HepG2 (cell line): ENCODE data around the gene DDT. TPM values are rescaled to one million over a fixed set of nuclear protein-coding genes. Genes with fewer than 3 reads are reported as not detected.

Source experiments
- DR1 ChIP-seq: sonication (generic); formaldehyde crosslinking; IDR thresholded peaks from 2 replicates; pipeline ENCODE4 v1.8.0; 2021; ENCODE audit warnings: mild to moderate bottlenecking, missing genetic modification reagents, inconsistent platforms
- FOSL1 ChIP-seq: sonication (generic); formaldehyde crosslinking; IDR thresholded peaks from 2 replicates; pipeline ENCODE4 v1.9.0; 2021; ENCODE audit warnings: missing genetic modification reagents, borderline replicate concordance
- FOXK1 ChIP-seq: sonication (generic); formaldehyde crosslinking; IDR thresholded peaks from 2 replicates; pipeline ENCODE4 v1.4.0; 2020; ENCODE audit warnings: low read depth, missing genetic modification reagents, borderline replicate concordance
- GFI1 ChIP-seq: sonication (generic); formaldehyde crosslinking; IDR thresholded peaks from 2 replicates; pipeline ENCODE4 v1.5.0; 2020; ENCODE audit warnings: missing genetic modification reagents, mild to moderate bottlenecking, borderline replicate concordance
- HOXA5 ChIP-seq: sonication (generic); formaldehyde crosslinking; IDR thresholded peaks from 2 replicates; pipeline ENCODE4 v1.4.0; 2020; ENCODE audit warnings: missing genetic modification reagents
- KLF16 ChIP-seq, 2 experiments: sonication (generic) in 1 of 2; formaldehyde crosslinking in 1 of 2; IDR thresholded peaks; 2 replicates each; pipeline versions ENCODE4 v1.6.1 to v1.8.0; 2016 to 2023; ENCODE audit warnings: missing genetic modification reagents in 2 of 2, missing compliant biosample characterization in 1 of 2
- MYNN ChIP-seq: sonication (generic); formaldehyde crosslinking; IDR thresholded peaks from 2 replicates; pipeline ENCODE4 v1.4.0; 2020; ENCODE audit warnings: mild to moderate bottlenecking, low read depth, missing genetic modification reagents
- NFRKB ChIP-seq: fragments of 450-650 bp; IDR thresholded peaks from 2 replicates; pipeline ENCODE4 v1.6.1; 2017
- ONECUT2 ChIP-seq: sonication (generic); formaldehyde crosslinking; IDR thresholded peaks from 2 replicates; pipeline ENCODE4 v1.4.0; 2020; ENCODE audit warnings: missing genetic modification reagents
- PHB2 ChIP-seq: fragments of 450-650 bp; IDR thresholded peaks from 2 replicates; pipeline ENCODE4 v1.6.1; 2018; ENCODE audit not compliant: partially characterized antibody
- RFX3 ChIP-seq: IDR thresholded peaks from 2 replicates; pipeline ENCODE4 v1.6.1; 2016; ENCODE audit warnings: missing biosample characterization, missing genetic modification reagents
- STAG1 ChIP-seq: sonication (generic); formaldehyde crosslinking; IDR thresholded peaks from 2 replicates; pipeline ENCODE4 v1.4.0; 2020; ENCODE audit warnings: missing genetic modification reagents
- ZFAT ChIP-seq: sonication (generic); formaldehyde crosslinking; conservative IDR thresholded peaks from 2 replicates; pipeline ENCODE4 v1.8.1; 2023; ENCODE audit warnings: missing genetic modification reagents, inconsistent platforms
- ZFP41 ChIP-seq: sonication (generic); formaldehyde crosslinking; IDR thresholded peaks from 2 replicates; pipeline ENCODE4 v1.4.0; 2020; ENCODE audit warnings: mild to moderate bottlenecking, missing genetic modification reagents, borderline replicate concordance
- ZFYVE20 ChIP-seq: sonication (generic); formaldehyde crosslinking; IDR thresholded peaks from 2 replicates; pipeline ENCODE4 v1.8.0; 2023; ENCODE audit warnings: low read depth, mild to moderate bottlenecking, moderate library complexity, missing genetic modification reagents, borderline replicate concordance
- ZNF552 ChIP-seq: sonication (generic); formaldehyde crosslinking; IDR thresholded peaks from 2 replicates; pipeline ENCODE4 v1.9.0; 2022; ENCODE audit warnings: missing genetic modification reagents, mild to moderate bottlenecking, borderline replicate concordance
- polyA plus RNA-seq, 8 experiments: library from polyadenylated mRNA; depleted of rRNA in 3 of 8; stranded (reverse) in 7 of 8; unstranded in 1 of 8; fragments of >200 nt; fragmentation: Illumina TruSeq in 4 of 8; extraction: Trizol in 4 of 8; gene quantifications; 2 replicates each; pipeline versions ENCODE4 v1.2.1 to v1.2.3, GENCODE V29; 2011 to 2016; ENCODE audit warnings: low read depth in 4 of 8, missing spikeins in 1 of 8, mixed read lengths in 1 of 8; ENCODE audit not compliant: insufficient read depth in 1 of 8
- total RNA-seq, 5 experiments: library from RNA; depleted of rRNA; stranded (reverse); fragments of >200 nt; fragmentation: Illumina TruSeq; extraction: Trizol; gene quantifications; 2 replicates each; pipeline ENCODE4 v1.2.3, GENCODE V29; 2016; ENCODE audit warnings: low read depth in 1 of 5
- TF ChIP-seq, protein P1 (sequence below): sonication (generic); formaldehyde crosslinking; IDR thresholded peaks from 2 replicates; pipeline ENCODE4 v1.4.0; 2020; ENCODE audit warnings: missing genetic modification reagents, mild to moderate bottlenecking, borderline replicate concordance
- TF ChIP-seq, protein P2 (sequence below): sonication (generic); formaldehyde crosslinking; IDR thresholded peaks from 2 replicates; pipeline ENCODE4 v1.4.0; 2020; ENCODE audit warnings: mild to moderate bottlenecking, missing genetic modification reagents
- TF ChIP-seq, protein P3 (sequence below): sonication (generic); formaldehyde crosslinking; IDR thresholded peaks from 2 replicates; pipeline ENCODE4 v1.8.1; 2023; ENCODE audit warnings: mild to moderate bottlenecking, inconsistent platforms, moderate library complexity, missing genetic modification reagents, borderline replicate concordance
- TF ChIP-seq, protein P4 (sequence below): sonication (generic); formaldehyde crosslinking; IDR thresholded peaks from 2 replicates; pipeline ENCODE4 v1.5.1; 2020; ENCODE audit warnings: missing genetic modification reagents, mild to moderate bottlenecking, borderline replicate concordance

The DDT gene
- total and polyA plus RNA-seq, 2 of the 13 experiments (the other 11 are each of a cell fraction or from before 2014, with no cell fraction given) = 143 to 181 TPM

DNA sequence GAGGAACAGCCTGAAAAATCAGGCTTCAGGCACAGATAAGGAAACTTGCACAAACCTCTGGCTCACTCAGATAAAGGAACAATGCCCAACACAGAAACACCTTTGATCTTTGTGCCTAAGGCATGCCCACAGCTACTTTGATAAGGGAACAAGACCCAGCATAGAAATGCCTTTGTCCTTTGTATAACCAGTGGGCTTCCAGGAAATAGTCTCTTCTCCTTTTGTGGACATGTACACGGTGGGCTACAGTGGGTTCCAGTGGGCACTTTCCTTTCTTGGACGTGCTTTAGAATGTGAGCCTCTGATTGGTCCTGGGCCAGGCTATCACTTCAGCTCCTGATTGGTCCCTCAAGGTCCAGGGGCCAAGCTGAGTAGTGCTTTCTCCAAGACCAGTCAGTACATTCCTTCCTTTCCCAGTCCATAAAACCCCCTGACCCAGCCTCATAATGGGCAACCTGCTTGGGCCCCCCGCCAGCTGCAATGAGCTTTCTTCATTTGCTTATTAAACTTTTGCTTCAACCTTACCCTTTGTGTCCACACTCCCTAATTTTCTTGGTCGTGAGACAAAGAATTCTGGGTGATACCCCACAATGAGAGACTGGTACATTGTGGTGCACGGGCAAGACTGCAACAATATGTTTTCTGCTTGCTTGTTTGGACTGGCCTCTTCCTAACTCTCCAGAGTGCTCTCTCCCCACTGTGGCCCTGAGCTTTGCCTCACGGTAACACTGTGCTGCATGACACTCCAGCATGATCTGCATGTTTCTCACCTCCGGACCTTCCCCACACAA is 35.2 kb upstream of the DDT start (continued):
- TF ChIP-seq, protein P1, sequence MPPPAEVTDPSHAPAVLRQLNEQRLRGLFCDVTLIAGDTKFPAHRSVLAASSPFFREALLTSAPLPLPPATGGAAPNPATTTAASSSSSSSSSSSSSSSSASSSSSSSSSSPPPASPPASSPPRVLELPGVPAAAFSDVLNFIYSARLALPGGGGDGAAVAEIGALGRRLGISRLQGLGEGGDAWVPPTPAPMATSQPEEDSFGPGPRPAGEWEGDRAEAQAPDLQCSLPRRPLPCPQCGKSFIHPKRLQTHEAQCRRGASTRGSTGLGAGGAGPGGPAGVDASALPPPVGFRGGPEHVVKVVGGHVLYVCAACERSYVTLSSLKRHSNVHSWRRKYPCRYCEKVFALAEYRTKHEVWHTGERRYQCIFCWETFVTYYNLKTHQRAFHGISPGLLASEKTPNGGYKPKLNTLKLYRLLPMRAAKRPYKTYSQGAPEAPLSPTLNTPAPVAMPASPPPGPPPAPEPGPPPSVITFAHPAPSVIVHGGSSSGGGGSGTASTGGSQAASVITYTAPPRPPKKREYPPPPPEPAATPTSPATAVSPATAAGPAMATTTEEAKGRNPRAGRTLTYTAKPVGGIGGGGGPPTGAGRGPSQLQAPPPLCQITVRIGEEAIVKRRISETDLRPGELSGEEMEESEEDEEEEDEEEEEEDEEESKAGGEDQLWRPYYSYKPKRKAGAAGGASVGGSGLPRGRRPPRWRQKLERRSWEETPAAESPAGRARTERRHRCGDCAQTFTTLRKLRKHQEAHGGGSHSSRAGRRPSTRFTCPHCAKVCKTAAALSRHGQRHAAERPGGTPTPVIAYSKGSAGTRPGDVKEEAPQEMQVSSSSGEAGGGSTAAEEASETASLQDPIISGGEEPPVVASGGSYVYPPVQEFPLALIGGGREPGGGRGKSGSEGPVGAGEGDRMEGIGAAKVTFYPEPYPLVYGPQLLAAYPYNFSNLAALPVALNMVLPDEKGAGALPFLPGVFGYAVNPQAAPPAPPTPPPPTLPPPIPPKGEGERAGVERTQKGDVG (CRISPR knock-in tag) = no peak
- TF ChIP-seq ZNF552 (CRISPR knock-in tag) = no peak
- TF ChIP-seq, protein P2, sequence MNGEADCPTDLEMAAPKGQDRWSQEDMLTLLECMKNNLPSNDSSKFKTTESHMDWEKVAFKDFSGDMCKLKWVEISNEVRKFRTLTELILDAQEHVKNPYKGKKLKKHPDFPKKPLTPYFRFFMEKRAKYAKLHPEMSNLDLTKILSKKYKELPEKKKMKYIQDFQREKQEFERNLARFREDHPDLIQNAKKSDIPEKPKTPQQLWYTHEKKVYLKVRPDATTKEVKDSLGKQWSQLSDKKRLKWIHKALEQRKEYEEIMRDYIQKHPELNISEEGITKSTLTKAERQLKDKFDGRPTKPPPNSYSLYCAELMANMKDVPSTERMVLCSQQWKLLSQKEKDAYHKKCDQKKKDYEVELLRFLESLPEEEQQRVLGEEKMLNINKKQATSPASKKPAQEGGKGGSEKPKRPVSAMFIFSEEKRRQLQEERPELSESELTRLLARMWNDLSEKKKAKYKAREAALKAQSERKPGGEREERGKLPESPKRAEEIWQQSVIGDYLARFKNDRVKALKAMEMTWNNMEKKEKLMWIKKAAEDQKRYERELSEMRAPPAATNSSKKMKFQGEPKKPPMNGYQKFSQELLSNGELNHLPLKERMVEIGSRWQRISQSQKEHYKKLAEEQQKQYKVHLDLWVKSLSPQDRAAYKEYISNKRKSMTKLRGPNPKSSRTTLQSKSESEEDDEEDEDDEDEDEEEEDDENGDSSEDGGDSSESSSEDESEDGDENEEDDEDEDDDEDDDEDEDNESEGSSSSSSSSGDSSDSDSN (CRISPR knock-in tag) = no peak
- TF ChIP-seq ZFYVE20 (CRISPR knock-in tag) = no peak
- TF ChIP-seq ONECUT2 (CRISPR knock-in tag) = no peak
- TF ChIP-seq NFRKB = no peak
- TF ChIP-seq DR1 (CRISPR knock-in tag) = 0 out of 2 replicates have a peak, but pooled peaks have one; percentile 11
- TF ChIP-seq KLF16 (CRISPR knock-in tag; IDR thresholded peaks at IDR 0.05) = 0 out of 4 replicates have a peak, but pooled peaks of 1 of the 2 experiments have one; percentile 51
- TF ChIP-seq, protein P3, sequence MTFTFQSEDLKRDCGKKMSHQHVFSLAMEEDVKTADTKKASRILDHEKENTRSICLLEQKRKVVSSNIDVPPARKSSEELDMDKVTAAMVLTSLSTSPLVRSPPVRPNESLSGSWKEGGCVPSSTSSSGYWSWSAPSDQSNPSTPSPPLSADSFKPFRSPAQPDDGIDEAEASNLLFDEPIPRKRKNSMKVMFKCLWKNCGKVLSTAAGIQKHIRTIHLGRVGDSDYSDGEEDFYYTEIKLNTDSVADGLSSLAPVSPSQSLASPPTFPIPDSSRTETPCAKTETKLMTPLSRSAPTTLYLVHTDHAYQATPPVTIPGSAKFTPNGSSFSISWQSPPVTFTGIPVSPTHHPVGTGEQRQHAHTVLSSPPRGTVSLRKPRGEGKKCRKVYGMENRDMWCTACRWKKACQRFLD (CRISPR knock-in tag) = no peak
- TF ChIP-seq PHB2 = no peak
- TF ChIP-seq, protein P4, sequence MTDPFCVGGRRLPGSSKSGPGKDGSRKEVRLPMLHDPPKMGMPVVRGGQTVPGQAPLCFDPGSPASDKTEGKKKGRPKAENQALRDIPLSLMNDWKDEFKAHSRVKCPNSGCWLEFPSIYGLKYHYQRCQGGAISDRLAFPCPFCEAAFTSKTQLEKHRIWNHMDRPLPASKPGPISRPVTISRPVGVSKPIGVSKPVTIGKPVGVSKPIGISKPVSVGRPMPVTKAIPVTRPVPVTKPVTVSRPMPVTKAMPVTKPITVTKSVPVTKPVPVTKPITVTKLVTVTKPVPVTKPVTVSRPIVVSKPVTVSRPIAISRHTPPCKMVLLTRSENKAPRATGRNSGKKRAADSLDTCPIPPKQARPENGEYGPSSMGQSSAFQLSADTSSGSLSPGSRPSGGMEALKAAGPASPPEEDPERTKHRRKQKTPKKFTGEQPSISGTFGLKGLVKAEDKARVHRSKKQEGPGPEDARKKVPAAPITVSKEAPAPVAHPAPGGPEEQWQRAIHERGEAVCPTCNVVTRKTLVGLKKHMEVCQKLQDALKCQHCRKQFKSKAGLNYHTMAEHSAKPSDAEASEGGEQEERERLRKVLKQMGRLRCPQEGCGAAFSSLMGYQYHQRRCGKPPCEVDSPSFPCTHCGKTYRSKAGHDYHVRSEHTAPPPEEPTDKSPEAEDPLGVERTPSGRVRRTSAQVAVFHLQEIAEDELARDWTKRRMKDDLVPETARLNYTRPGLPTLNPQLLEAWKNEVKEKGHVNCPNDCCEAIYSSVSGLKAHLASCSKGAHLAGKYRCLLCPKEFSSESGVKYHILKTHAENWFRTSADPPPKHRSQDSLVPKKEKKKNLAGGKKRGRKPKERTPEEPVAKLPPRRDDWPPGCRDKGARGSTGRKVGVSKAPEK (CRISPR knock-in tag) = no peak
- no peak for TF ChIP-seq FOXK1
- no peak for TF ChIP-seq ZFP41 (CRISPR knock-in tag)
- TF ChIP-seq HOXA5 (CRISPR knock-in tag) = no peak
- no peak for TF ChIP-seq FOSL1 (CRISPR knock-in tag)
- no peak for TF ChIP-seq MYNN (CRISPR knock-in tag)
- no peak for TF ChIP-seq STAG1 (CRISPR knock-in tag)
- no peak for TF ChIP-seq ZFAT
- peak; percentile 36 for TF ChIP-seq GFI1
- 0 out of 2 replicates have a peak, but pooled peaks have one; percentile 4 for TF ChIP-seq RFX3 (CRISPR knock-in tag)
